ENCODE measurements around the gene ADSS1.

The ADSS1 gene

GRCh38 chr14:104752423-104752734, 28.4 kb downstream of the ADSS1 start:
- peak; percentile 98 for DNase-seq (ENCODE audit: insufficient read length, low spot score)
- 0 out of 2 replicates have a peak, but pooled peaks have one; percentile 47 for TF ChIP-seq POLR2AphosphoS5 (IDR thresholded peaks at IDR 0.05; ENCODE audit: low read depth, low read length)
- no peak for TF ChIP-seq TAF1 (IDR thresholded peaks at IDR 0.05; ENCODE audit: low read depth, low read length)
- TF ChIP-seq POLR2A (IDR thresholded peaks at IDR 0.05; ENCODE audit: low read depth, low read length): peak; percentile 56; the same call in 1 of the 2 replicates
- FAIRE-seq: no peak

- DNase-seq (ENCODE audit: insufficient read length, low spot score): peak; percentile 100
- FAIRE-seq: peak; percentile 100
- TF ChIP-seq POLR2A (IDR thresholded peaks at IDR 0.05; ENCODE audit: low read depth, low read length): peak; percentile 77
- TF ChIP-seq TAF1 (IDR thresholded peaks at IDR 0.05; ENCODE audit: low read depth, low read length): 0 out of 2 replicates have a peak, but pooled peaks have one; percentile 25
- TF ChIP-seq POLR2AphosphoS5 (IDR thresholded peaks at IDR 0.05; ENCODE audit: low read depth, low read length): peak; percentile 77
- no peak for TF ChIP-seq POU2F2 (IDR thresholded peaks at IDR 0.05; ENCODE audit: low read depth, low read length)
These were observed 28.9 kb downstream of the ADSS1 start, which contains the start of gene SIVA1 for GRCh38 chr14:104752735-104753527. TSS of gene SIVA1 (plus strand) at chr14:104753147. CDS start at chr14:104753202, 55 bp downstream.

DNA sequence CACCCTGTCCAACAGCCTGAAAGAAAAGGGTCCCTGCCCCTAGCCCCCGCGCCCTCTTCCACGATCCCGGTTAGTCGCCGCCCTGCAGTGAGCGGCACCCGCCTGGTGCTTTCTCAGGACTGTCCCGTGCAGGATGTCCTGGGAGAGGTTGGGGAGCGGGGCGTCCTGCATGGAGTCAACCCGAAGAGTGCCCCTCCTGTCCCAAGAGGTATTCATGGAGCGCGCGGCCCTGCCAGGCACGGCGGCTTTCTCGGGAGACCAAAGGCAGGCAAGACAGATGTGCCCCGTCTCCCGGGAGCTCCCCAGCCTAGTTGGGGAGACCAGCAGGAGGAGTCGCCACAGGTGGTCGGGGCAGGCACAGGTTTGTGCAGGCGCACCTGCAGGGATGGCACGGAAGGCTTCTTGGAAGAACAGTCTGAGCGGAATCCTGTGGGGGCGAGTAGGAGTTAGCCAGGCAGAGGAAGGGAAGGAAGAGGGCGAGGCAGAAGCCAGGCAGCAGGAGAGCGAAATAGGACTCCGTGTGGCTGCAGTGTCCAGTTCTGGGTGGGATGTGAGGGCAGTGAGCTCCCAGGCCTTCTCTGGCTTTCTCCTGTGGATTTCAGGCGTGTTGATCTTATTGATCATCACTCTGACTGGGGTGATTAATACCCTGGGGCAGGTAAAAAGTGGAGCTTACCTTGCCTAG, 29.6 kb downstream of the ADSS1 start:
- TF ChIP-seq POU2F2 (IDR thresholded peaks at IDR 0.05; ENCODE audit: low read depth, low read length) (no peak), SPI1 (IDR thresholded peaks at IDR 0.05; ENCODE audit: low read depth, low read length) (no peak), PAX5 (IDR thresholded peaks at IDR 0.05; ENCODE audit: insufficient read depth, low read length, severe bottlenecking) (no peak), TAF1 (IDR thresholded peaks at IDR 0.05; ENCODE audit: low read depth, low read length) (no peak), POLR2AphosphoS5 (IDR thresholded peaks at IDR 0.05; ENCODE audit: low read depth, low read length) (no peak), POLR2A (IDR thresholded peaks at IDR 0.05; ENCODE audit: low read depth, low read length) (no peak)
- DNase-seq (ENCODE audit: insufficient read length, low spot score): no peak
- FAIRE-seq: no peak

DNA sequence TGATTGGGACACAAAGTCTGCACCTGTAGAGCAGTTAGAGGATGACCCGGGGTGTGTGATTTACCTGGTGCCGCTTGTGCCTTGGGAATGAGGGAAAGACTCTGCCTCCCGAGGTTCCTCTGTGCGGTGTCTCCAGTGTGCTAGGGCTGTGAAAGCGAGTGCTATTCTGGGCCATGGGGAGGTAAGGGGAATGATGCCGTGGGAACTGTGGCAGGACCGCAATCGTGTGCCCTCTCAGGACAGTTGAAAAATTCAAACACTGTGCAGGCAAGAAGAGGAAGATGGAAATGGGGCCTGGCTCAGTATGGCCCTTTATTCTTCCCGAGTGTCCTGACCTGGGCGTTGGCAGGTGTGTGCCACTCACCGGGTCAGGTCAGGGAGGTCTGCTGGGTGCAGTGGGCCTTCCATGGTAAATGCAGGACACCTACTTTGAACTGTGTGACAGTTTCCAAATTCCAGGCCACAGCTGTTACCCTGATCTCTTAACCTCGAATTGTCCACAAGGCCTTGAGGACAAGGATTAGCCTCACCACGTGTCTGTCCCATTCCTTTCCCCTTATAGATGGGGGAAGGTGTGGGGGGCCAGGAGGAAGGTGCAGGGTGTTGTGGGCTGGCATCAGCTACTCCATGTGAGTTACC, 30.3 kb downstream of the ADSS1 start:
- TF ChIP-seq PAX5 (IDR thresholded peaks at IDR 0.05; ENCODE audit: insufficient read depth, low read length, severe bottlenecking): no peak
- TF ChIP-seq POLR2AphosphoS5 (IDR thresholded peaks at IDR 0.05; ENCODE audit: low read depth, low read length): no peak
- TF ChIP-seq SPI1 (IDR thresholded peaks at IDR 0.05; ENCODE audit: low read depth, low read length): no peak
- TF ChIP-seq POU2F2 (IDR thresholded peaks at IDR 0.05; ENCODE audit: low read depth, low read length): no peak
- no peak for TF ChIP-seq POLR2A (IDR thresholded peaks at IDR 0.05; ENCODE audit: low read depth, low read length)
- no peak for TF ChIP-seq TAF1 (IDR thresholded peaks at IDR 0.05; ENCODE audit: low read depth, low read length)
- FAIRE-seq (no peak), DNase-seq (ENCODE audit: insufficient read length, low spot score) (no peak)

GRCh38 chr14:104755621-104756020, 31.6 kb downstream of the ADSS1 start:
- TF ChIP-seq PAX5 (IDR thresholded peaks at IDR 0.05; ENCODE audit: insufficient read depth, low read length, severe bottlenecking) (no peak), POU2F2 (IDR thresholded peaks at IDR 0.05; ENCODE audit: low read depth, low read length) (no peak), TAF1 (IDR thresholded peaks at IDR 0.05; ENCODE audit: low read depth, low read length) (no peak), POLR2AphosphoS5 (IDR thresholded peaks at IDR 0.05; ENCODE audit: low read depth, low read length) (no peak), POLR2A (IDR thresholded peaks at IDR 0.05; ENCODE audit: low read depth, low read length) (no peak), SPI1 (IDR thresholded peaks at IDR 0.05; ENCODE audit: low read depth, low read length) (no peak)
- no peak for DNase-seq (ENCODE audit: insufficient read length, low spot score)
- FAIRE-seq: no peak

DNA sequence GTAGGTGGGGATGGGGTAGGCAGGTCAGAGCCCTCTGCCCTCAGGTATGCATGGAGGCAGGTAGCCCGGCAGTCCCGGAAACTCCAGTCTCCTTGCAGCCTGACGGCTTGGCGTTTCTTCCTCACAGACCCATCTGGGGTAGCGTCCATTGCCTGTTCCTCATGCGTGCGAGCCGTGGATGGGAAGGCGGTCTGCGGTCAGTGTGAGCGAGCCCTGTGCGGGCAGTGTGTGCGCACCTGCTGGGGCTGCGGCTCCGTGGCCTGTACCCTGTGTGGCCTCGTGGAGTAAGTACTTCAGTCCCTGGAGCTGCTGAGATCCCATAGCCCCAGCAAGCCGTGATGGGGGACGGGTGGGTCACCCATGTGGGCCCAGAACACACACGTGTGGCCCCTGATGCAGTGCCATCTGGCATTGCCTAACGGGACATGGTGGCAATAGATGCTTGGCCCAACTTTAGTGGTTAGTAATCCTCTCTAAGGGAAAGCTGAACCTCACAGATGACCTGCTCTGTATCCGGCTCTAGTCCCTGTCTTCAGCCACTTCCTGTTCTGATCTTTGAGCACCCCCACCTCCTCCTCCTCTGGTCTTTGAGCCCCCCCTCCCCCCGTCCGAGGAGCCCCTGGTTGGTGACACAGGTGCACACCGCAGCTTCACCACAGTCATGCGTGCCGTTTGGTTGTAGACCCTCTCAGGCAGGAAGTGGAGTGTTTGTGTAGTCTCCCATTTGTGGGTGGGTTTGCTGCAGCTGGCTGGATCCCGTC, 32.6 kb downstream of the ADSS1 start:
- FAIRE-seq (peak; percentile 64), DNase-seq (ENCODE audit: insufficient read length, low spot score) (no peak)
- TF ChIP-seq PAX5 (IDR thresholded peaks at IDR 0.05; ENCODE audit: insufficient read depth, low read length, severe bottlenecking) (no peak), POLR2A (IDR thresholded peaks at IDR 0.05; ENCODE audit: low read depth, low read length) (0 out of 2 replicates have a peak, but pooled peaks have one; percentile 39), POU2F2 (IDR thresholded peaks at IDR 0.05; ENCODE audit: low read depth, low read length) (no peak), POLR2AphosphoS5 (IDR thresholded peaks at IDR 0.05; ENCODE audit: low read depth, low read length) (0 out of 2 replicates have a peak, but pooled peaks have one; percentile 31), SPI1 (IDR thresholded peaks at IDR 0.05; ENCODE audit: low read depth, low read length) (peak; percentile 42; the same call in 1 of the 2 replicates)

DNA sequence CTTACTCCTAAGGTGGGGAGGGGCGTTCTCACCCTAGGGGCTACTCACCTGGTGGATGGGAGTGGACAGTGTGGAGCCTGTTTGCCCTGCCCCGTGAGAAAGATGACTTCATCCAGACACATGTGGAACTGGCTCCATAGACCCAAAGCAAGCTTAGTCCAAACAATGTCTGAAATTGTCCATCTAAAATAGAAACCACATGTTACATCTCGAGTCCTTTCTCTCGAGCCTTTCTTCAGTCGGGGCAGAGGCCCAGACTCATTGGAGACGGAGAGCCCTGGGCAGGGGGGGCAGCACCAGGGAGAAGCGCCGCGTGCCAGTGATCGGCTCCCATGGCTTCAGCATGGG, 33.2 kb downstream of the ADSS1 start:
- FAIRE-seq: no peak
- DNase-seq (ENCODE audit: insufficient read length, low spot score): no peak
- TF ChIP-seq POLR2AphosphoS5 (IDR thresholded peaks at IDR 0.05; ENCODE audit: low read depth, low read length) (no peak), POLR2A (IDR thresholded peaks at IDR 0.05; ENCODE audit: low read depth, low read length) (no peak), POU2F2 (IDR thresholded peaks at IDR 0.05; ENCODE audit: low read depth, low read length) (no peak)

DNA sequence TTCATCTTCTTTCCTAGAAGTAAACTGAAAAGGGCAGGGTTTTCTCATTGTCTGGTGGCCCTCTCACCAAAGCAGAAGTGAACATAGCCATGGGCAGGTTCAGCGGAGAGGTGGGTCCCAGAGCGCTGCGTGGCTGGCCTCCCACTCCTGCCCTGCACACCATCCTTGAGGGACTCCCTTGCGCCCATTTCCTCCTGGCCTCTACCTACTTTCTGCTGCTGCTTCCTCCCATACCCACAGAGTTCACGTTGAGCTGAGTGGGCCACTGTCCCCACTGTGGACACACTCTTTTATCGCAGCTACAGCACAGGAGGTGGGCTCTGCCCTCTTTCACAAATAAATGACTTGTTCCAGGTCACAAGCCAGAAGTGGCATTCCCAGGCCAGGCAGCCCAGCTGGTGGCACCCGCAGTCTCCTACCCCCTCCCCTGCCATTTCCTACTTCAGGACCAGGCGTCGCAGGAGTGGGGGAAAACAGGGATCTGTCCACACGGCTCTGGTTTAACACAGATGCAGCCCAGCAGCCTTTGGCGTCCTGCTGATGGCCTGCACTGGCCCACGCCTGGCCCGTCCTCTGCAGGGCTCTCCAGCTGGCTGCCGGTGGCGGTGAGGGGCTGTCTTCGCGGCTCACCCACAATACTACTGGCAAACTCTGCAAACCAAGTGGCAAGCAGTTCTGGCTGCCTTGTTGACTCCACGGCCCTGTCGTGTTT, 33.8 kb downstream of the ADSS1 start:
- DNase-seq (ENCODE audit: insufficient read length, low spot score) (no peak), FAIRE-seq (no peak)
- TF ChIP-seq PAX5 (IDR thresholded peaks at IDR 0.05; ENCODE audit: insufficient read depth, low read length, severe bottlenecking) (no peak), POLR2AphosphoS5 (IDR thresholded peaks at IDR 0.05; ENCODE audit: low read depth, low read length) (no peak), SPI1 (IDR thresholded peaks at IDR 0.05; ENCODE audit: low read depth, low read length) (no peak), TAF1 (IDR thresholded peaks at IDR 0.05; ENCODE audit: low read depth, low read length) (no peak), POU2F2 (IDR thresholded peaks at IDR 0.05; ENCODE audit: low read depth, low read length) (no peak), POLR2A (IDR thresholded peaks at IDR 0.05; ENCODE audit: low read depth, low read length) (no peak)
